IPS-20b (cell line): ENCODE measurements around the gene ITGA2.

Source experiments
- H3K27ac ChIP-seq: one replicate; pipeline ENCODE4 v1.5.1; 2013; ENCODE audit warnings: low read length
- H3K27me3 ChIP-seq: 2 replicates; pipeline ENCODE4 v1.6.1; 2013; ENCODE audit warnings: mild to moderate bottlenecking, low read length, inconsistent platforms; ENCODE audit not compliant: insufficient read depth
- H3K36me3 ChIP-seq: 2 replicates; pipeline ENCODE4 v1.6.1; 2013; ENCODE audit warnings: low read depth, mild to moderate bottlenecking, inconsistent platforms, low read length, moderate library complexity; ENCODE audit not compliant: insufficient read depth
- H3K4me1 ChIP-seq: 2 replicates; pipeline ENCODE4 v1.6.1; 2013; ENCODE audit warnings: mild to moderate bottlenecking, control low read depth, inconsistent platforms, low read length, moderate library complexity; ENCODE audit not compliant: insufficient read depth
- H3K4me3 ChIP-seq: 2 replicates; pipeline ENCODE4 v1.5.1; 2013; ENCODE audit warnings: mild to moderate bottlenecking, low read length, inconsistent platforms
- H3K9ac ChIP-seq: 2 replicates; pipeline ENCODE4 v1.6.1; 2013; ENCODE audit warnings: low read depth, mild to moderate bottlenecking, inconsistent platforms, low read length, moderate library complexity
- H3K9me3 ChIP-seq: 2 replicates; pipeline ENCODE4 v1.6.1; 2013; ENCODE audit warnings: mild to moderate bottlenecking, low read depth, low read length, inconsistent platforms; ENCODE audit not compliant: insufficient read depth

ITGA2 gene

DNA sequence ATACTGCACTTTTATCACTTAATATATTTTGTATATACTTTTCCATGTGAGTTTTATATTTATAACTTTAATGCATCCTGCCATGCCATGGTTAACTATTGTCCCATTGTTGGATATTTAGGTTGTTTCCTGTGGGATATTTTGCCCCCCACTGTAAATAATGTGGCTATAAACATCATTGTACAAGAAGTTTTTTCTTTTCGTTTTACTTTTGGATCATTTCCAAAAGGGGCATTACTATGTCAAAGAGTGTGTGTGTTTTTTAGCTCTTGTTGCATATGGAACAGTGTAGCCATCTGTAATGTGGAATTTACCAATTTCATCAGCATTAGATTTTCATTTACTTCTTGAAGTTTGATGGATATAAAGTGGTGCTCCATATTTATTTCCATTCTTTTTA is 13.3 kb downstream of the ITGA2 start:
- H3K4me3 ChIP-seq, result no peak overlapping the region
- no peaks in the 10 kb centered on the region for H3K36me3 ChIP-seq
- no peaks in the 10 kb centered on the region for H3K4me1 ChIP-seq
- H3K9ac ChIP-seq, result no peak overlapping the region
- no peaks in the 10 kb centered on the region for H3K27me3 ChIP-seq
- H3K9me3 ChIP-seq, result no peaks in the 10 kb centered on the region
- H3K27ac ChIP-seq, result no peak overlapping the region

DNA sequence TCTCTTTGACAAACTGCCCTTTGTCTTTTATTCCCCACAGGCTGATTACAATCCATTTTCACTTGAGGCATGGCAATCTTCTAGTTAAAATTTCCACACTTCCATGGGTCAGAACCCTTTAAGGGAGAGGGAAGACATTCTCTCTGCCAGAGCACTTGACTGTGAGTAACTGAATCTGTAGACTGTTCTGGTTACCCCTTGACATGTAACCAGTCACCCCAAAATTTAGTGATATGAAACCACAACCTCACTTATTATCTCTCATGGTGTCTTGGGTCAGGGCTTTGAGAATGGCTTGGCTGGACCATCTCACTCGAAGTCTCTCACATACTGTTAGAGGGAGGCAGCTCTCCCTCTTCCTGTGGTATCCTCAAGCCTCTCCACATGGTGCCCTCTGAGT is 14.0 kb downstream of the ITGA2 start:
- Histone ChIP-seq H3K4me1 (no peaks in the 10 kb centered on the region), H3K9me3 (no peaks in the 10 kb centered on the region), H3K36me3 (no peaks in the 10 kb centered on the region), H3K9ac (no peak overlapping the region), H3K4me3 (no peak overlapping the region), H3K27ac (no peak overlapping the region), H3K27me3 (no peaks in the 10 kb centered on the region)

DNA sequence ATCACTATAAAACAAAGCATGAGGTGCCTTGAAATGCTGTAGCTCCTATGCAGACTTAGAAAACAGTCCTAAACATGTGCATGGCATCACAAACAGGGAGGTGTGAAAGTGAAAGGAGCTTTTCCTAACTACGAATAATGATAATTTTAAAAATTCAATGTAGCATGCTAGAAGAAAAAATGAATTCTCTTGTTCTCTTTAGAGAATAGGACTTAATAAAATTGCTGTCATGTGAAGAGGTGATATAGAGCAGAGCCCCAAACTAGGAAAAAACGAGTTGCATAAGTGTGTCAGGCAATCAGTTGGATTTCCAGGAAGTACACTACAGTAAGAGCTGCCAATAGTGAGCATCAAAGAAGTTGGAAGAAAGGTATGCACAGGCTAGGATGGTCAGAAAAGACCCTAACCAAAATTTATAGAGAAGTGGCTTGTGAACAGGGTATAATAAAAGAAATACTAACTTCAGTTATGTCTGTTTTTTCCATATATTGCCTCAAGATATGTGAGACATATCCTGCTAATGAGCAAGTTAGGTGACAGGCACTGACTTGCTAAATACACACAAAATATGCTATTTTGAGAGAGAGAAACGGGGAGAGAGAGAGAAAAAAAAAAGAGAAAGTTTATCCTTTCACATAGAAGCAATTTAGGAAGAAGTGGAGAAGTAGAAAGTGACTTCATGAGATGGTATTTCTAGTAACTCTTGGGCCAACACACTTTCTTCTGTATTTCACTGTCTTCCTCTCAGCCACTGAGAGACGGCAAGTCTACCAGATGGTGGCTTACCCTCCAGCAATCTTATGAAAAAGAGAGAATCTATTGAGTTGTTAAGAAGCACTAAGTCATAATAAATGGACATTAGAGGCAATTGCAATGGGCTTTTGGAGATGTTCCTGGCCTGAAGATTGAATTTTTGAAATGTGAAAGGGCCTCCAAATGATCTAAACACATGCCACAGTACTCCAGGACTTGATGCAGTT is 18.0 kb downstream of the ITGA2 start:
- H3K9me3 ChIP-seq, result no peaks in the 10 kb centered on the region
- no peaks in the 10 kb centered on the region; the same call in 1 of the 2 replicates for H3K4me1 ChIP-seq
- H3K27me3 ChIP-seq, result no peaks in the 10 kb centered on the region
- no peaks in the 10 kb centered on the region for H3K36me3 ChIP-seq
- no peak overlapping the region for H3K27ac ChIP-seq
- H3K4me3 ChIP-seq, result no peak overlapping the region
- no peak overlapping the region for H3K9ac ChIP-seq

DNA sequence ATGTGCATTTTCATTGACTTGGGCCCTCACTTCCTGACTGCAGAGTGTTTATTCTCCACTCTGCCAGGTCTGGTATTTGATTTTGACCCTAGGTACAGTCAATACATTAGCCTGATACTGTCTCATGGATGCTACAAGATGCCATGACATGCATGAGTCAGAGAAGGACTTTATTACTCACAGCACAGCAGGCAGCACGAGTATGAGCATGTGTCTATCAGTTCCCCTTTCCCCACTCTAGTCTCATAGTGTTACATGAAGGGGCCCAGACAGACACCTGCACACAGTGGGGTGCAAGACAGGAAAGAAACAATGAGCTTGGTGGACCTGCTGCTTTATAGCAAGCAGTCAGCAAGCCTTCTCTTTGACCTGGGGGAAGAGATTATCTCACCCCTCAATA is 19.6 kb downstream of the ITGA2 start:
- no peak overlapping the region for H3K9ac ChIP-seq
- no peaks in the 10 kb centered on the region; the same call in 1 of the 2 replicates for H3K4me1 ChIP-seq
- H3K4me3 ChIP-seq, result no peak overlapping the region
- no peak overlapping the region for H3K27ac ChIP-seq
- H3K27me3 ChIP-seq, result no peaks in the 10 kb centered on the region
- H3K36me3 ChIP-seq, result no peaks in the 10 kb centered on the region
- no peaks in the 10 kb centered on the region for H3K9me3 ChIP-seq

DNA sequence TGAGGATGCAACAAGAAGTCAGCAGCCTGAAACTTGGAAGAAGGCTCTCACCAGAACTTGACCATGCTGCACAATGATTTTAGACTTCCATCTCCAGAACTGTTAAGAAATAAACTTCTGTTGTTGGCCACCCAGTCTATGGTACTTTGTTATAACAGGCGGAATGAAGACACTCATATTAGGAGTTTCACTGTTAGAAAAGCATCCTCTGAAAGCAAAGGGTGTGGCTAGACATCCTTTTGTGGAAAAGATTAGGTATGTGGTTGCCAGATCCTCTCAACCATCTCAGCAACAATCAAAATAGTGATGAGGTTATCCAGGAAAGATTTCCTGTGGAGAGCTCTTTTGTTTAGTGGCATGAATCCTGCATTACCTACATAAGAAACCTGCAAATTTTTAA is 20.7 kb downstream of the ITGA2 start:
- no peak overlapping the region for H3K4me3 ChIP-seq
- no peaks in the 10 kb centered on the region for H3K9me3 ChIP-seq
- no peaks in the 10 kb centered on the region for H3K36me3 ChIP-seq
- H3K9ac ChIP-seq, result no peak overlapping the region
- H3K27me3 ChIP-seq, result no peaks in the 10 kb centered on the region
- H3K27ac ChIP-seq, result no peak overlapping the region
- no peaks in the 10 kb centered on the region; the same call in 1 of the 2 replicates for H3K4me1 ChIP-seq

DNA sequence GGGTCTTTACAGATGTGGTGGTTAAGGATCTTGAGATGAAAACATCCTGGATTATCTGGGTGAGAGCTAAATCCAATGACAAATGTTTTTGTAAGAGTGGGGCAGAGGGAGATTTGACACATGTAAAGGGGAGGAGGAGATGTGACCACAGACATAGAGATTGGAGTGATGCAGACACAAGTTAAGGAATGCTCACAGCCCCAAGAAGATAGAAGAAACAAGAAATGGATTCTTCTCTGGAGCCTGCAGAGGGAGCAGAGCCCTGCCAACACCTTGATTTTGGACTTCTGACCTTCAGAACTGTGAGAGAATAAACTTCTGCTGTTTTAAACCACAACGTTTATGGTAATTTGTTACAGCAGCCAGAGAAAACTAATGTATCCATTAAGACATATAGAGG is 21.7 kb downstream of the ITGA2 start:
- H3K9ac ChIP-seq, result no peak overlapping the region
- no peaks in the 10 kb centered on the region; the same call in 1 of the 2 replicates for H3K4me1 ChIP-seq

DNA sequence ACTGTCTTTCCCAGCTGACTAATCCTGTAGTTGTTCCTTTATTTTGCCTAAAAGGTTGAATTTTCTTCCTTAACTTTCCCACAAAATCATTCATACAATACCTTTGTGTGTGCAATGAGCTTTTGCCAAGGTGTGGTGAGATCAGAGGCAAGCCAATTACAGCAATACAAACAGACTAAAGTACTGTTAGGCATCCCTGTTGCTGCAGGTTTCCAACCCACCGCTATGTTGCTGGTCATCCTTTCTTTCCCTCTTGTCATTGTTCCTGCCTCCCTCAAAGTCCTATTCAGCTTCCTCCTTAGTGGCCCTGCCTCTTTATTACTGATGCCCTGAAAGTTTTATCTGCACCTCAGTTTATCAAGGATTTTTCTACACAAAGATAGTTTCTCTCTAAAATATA is 22.1 kb downstream of the ITGA2 start:
- Histone ChIP-seq H3K36me3 (no peaks in the 10 kb centered on the region), H3K4me3 (no peak overlapping the region), H3K27me3 (no peaks in the 10 kb centered on the region), H3K9ac (no peak overlapping the region), H3K4me1 (no peaks in the 10 kb centered on the region; the same call in 1 of the 2 replicates), H3K9me3 (no peaks in the 10 kb centered on the region), H3K27ac (no peak overlapping the region)

More for the DNA sequence above, 21.7 kb downstream of the ITGA2 start:
- H3K36me3 ChIP-seq, result no peaks in the 10 kb centered on the region
- H3K27me3 ChIP-seq, result no peaks in the 10 kb centered on the region
- no peak overlapping the region for H3K27ac ChIP-seq
- no peaks in the 10 kb centered on the region for H3K9me3 ChIP-seq
- H3K4me3 ChIP-seq, result no peak overlapping the region

DNA sequence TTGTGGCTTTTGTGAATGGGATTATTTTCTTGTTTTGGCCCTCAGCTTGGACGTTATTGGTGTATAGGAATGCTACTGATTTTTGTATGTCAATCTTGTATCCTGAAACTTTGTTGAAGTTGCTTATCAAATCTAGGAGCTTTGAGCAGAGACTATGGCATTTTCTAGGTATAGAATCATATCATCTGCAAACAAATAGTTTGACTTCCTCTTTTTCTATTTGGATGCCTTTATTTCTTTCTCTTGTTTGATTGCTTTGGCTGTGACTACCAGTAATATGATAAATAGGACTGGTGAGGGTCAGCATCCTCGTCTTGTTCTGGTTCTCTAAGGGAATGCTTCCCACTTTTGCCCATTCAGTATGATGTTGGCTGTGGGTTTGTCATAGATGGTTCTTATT is 24.7 kb downstream of the ITGA2 start:
- H3K36me3 ChIP-seq, result no peaks in the 10 kb centered on the region
- H3K9me3 ChIP-seq, result no peaks in the 10 kb centered on the region
- H3K4me3 ChIP-seq, result no peak overlapping the region
- no peaks in the 10 kb centered on the region; the same call in 1 of the 2 replicates for H3K4me1 ChIP-seq
- no peak overlapping the region for H3K27ac ChIP-seq
- H3K27me3 ChIP-seq, result no peaks in the 10 kb centered on the region
- H3K9ac ChIP-seq, result no peak overlapping the region

DNA sequence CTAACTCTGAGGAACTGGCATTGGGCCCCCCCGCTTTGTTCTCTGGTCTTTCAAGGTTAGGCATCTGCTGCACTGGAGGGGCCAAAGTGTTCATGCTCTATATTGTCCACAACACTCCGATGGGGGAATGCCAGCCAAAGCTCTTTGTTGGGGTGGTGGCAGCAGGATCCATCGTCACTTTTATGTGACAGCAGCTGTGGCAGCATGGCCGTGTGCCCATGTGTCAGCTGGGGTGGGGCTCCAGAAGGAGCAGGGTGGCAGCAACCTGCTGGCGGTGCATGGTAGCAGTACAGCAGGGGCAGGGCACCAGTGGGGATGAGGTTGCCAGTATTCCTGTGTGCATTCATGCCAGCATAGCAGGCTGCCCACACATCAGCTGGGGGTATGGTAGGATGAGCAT is 28.2 kb downstream of the ITGA2 start:
- no peak overlapping the region for H3K27ac ChIP-seq
- H3K4me3 ChIP-seq, result no peak overlapping the region
- H3K9me3 ChIP-seq, result no peaks in the 10 kb centered on the region
- H3K27me3 ChIP-seq, result no peaks in the 10 kb centered on the region
- H3K36me3 ChIP-seq, result no peaks in the 10 kb centered on the region
- H3K9ac ChIP-seq, result no peak overlapping the region
- H3K4me1 ChIP-seq, result no peaks in the 10 kb centered on the region

DNA sequence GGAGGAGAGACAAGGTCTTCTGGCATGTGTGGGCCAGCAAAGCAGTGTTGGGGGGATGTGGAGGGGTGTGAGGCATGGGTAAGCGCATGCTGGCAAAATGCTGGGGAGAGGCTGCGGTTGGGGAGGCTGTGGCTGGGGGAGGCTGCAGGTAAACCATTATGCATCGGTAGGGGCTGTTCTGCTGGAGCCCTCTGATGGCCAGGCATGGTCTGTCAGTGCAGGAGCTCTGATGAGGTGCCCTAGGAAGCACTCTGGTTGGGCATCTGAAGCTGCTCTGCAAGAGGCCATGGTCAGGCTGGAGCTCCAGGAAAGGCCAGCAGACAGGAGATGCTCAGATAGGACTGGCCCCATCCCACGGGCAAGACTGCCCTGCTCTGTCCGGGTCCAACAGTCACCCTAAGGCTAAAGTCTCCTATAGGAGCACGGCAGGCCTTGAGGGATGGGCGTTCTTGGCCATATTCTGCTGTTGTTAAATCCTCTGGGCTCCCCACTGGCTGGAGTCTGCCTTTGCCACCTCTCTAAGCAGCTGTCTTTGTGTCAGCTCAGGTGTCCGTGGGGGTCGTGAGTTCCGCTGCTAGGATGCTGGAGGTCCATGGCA is 28.7 kb downstream of the ITGA2 start:
- H3K9ac ChIP-seq, result no peak overlapping the region
- H3K27ac ChIP-seq, result no peak overlapping the region
- H3K27me3 ChIP-seq, result no peaks in the 10 kb centered on the region
- no peaks in the 10 kb centered on the region for H3K4me1 ChIP-seq
- no peak overlapping the region for H3K4me3 ChIP-seq
- H3K9me3 ChIP-seq, result no peaks in the 10 kb centered on the region
- no peaks in the 10 kb centered on the region for H3K36me3 ChIP-seq

DNA sequence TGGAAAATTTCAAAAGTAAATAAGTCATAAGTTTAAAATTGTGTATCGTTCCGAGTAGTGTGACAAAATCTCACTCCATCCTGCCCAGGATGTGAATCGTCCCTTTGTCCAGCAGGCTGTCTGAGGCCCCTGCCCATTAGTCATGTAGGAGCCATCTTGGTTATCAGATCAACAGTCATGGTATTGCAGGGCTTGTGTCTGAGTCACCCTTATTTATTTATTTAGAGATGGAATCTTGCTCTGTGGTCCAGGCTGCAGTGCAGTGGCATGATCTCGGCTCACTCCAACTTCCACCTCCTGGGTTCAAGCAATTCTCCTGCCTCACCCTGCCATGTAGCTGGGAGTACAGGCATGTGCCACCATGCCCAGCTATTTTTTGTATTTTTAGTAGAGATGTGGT is 30.2 kb downstream of the ITGA2 start:
- no peaks in the 10 kb centered on the region for H3K27me3 ChIP-seq
- H3K9ac ChIP-seq, result no peak overlapping the region
- no peaks in the 10 kb centered on the region for H3K4me1 ChIP-seq
- no peaks in the 10 kb centered on the region for H3K36me3 ChIP-seq
- H3K4me3 ChIP-seq, result no peak overlapping the region
- H3K9me3 ChIP-seq, result no peaks in the 10 kb centered on the region
- no peak overlapping the region for H3K27ac ChIP-seq

DNA sequence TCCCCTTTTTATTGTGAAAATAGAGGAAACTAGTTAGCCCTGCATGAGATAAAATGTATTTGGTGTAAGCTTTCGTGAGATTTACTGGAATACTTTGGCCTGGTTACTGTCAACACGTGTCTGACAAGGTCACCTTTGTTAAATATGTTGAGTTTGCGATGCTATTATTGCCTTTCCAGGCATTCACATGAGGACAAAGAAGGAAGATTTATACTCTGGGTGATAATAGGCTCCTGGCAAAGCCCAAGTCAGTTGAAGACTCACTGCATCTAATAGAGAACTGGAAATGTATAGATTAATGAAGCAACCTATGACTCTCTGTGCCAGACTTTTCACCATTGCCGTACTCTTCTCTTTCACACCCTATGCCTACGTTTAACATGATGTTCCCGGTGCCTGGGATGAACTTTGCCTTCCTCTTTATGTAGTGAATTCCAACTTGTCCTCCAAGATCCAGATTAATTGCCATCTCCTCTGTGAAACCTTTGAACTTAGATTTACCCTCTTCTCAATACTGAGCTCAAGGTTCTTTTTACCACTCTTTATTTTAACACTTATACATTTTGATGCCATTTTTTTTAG is 33.9 kb downstream of the ITGA2 start:
- H3K4me3 ChIP-seq, result no peak overlapping the region
- H3K27me3 ChIP-seq, result no peaks in the 10 kb centered on the region
- no peak overlapping the region for H3K27ac ChIP-seq
- no peak overlapping the region for H3K9ac ChIP-seq
- H3K4me1 ChIP-seq, result no peaks in the 10 kb centered on the region
- H3K36me3 ChIP-seq, result no peaks in the 10 kb centered on the region
- no peaks in the 10 kb centered on the region for H3K9me3 ChIP-seq
